ENCODE measurements around the gene CDH13. TPM values are rescaled to one million over a fixed set of nuclear protein-coding genes. Genes with fewer than 3 reads are reported as not detected.

CDH13 gene
- total RNA-seq, 2 donors from 2014 or later = 2.9 TPM; not detected in 1

GRCh38 chr16:83776944-83777343 lies 1150.2 kb downstream of the CDH13 start:
- intact Hi-C loops (cut with DNase I) = no loop called here

DNA sequence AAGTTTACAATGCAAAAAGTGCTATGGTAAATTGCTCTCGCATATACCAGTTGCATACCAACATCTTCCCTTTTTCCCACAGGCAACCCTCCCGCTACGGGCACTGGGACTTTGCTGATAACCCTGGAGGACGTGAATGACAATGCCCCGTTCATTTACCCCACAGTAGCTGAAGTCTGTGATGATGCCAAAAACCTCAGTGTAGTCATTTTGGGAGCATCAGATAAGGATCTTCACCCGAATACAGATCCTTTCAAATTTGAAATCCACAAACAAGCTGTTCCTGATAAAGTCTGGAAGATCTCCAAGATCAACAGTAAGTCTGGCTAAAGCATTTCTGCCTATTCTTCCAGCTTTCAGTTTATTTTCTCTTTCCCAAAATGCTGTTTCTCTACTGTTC lies 1153.1 kb downstream of the CDH13 start:
- no peaks in the 10 kb centered on the region for H3K36me3 ChIP-seq (replicated peaks in 1 of 2; ENCODE audit: insufficient read depth in 1 of 2, low read depth in 2 of 2)
- no peak overlapping the region for H3K27ac ChIP-seq
- no peaks in the 10 kb centered on the region for H3K27me3 ChIP-seq
- H3K4me1 ChIP-seq = peaks cover 12% of the 10 kb centered on the region
- TF ChIP-seq CTCF (IDR thresholded peaks at IDR 0.05) = no peak
- no peak for TF ChIP-seq POLR2A (IDR thresholded peaks at IDR 0.05)
- DNase-seq (no peak), ATAC-seq (no peak)
- intact Hi-C loops (cut with DNase I) = no loop called here
- H3K4me3 ChIP-seq = no peak overlapping the region
- no peaks in the 10 kb centered on the region for H3K9me3 ChIP-seq
- WGBS, 2 donors = 5 to 6% methylated on average over 6 of the region's 6 CpGs

More at GRCh38 chr16:83776944-83777343, 1150.2 kb downstream of the CDH13 start:
- ATAC-seq = no peak
- no peaks in the 10 kb centered on the region for H3K27me3 ChIP-seq
- no peak overlapping the region for H3K4me3 ChIP-seq
- H3K9me3 ChIP-seq = no peaks in the 10 kb centered on the region
- DNase-seq = no peak
- TF ChIP-seq POLR2A (IDR thresholded peaks at IDR 0.05) (no peak), CTCF (IDR thresholded peaks at IDR 0.05) (no peak)
- H3K4me1 ChIP-seq = peaks cover 12% of the 10 kb centered on the region
- H3K27ac ChIP-seq = no peak overlapping the region
- H3K36me3 ChIP-seq (replicated peaks in 1 of 2; ENCODE audit: insufficient read depth in 1 of 2, low read depth in 2 of 2) = no peaks in the 10 kb centered on the region
- WGBS, 2 donors = 69 to 80% methylated on average over 8 to 9 of the region's 9 CpGs

GRCh38 chr16:83785455-83785854 lies 1158.7 kb downstream of the CDH13 start:
- Histone ChIP-seq H3K4me1 (peaks cover 3% of the 10 kb centered on the region), H3K27me3 (no peaks in the 10 kb centered on the region), H3K36me3 (replicated peaks in 1 of 2; ENCODE audit: insufficient read depth in 1 of 2, low read depth in 2 of 2) (no peaks in the 10 kb centered on the region), H3K4me3 (no peak overlapping the region), H3K27ac (no peak overlapping the region), H3K9me3 (no peaks in the 10 kb centered on the region)
- DNase-seq (no peak), ATAC-seq (no peak)
- intact Hi-C loops (cut with DNase I) = no loop called here
- TF ChIP-seq CTCF (IDR thresholded peaks at IDR 0.05) (no peak), POLR2A (IDR thresholded peaks at IDR 0.05) (no peak)
- WGBS, 2 donors = 44 to 66% methylated on average over 2 of the region's 2 CpGs

- no peak for DNase-seq
- intact Hi-C loops (cut with DNase I) = no loop called here
- Histone ChIP-seq H3K9me3 (no peaks in the 10 kb centered on the region), H3K4me1 (no peaks in the 10 kb centered on the region), H3K27ac (no peak overlapping the region), H3K27me3 (no peaks in the 10 kb centered on the region), H3K4me3 (no peak overlapping the region), H3K36me3 (replicated peaks in 1 of 2; ENCODE audit: insufficient read depth in 1 of 2, low read depth in 2 of 2) (no peaks in the 10 kb centered on the region)
- 72 to 83% methylated on average over 8 of the region's 8 CpGs for WGBS, 2 donors
- ATAC-seq = no peak
- no peak for TF ChIP-seq POLR2A (IDR thresholded peaks at IDR 0.05)
- TF ChIP-seq CTCF (IDR thresholded peaks at IDR 0.05) = no peak
These were observed 1163.1 kb downstream of the CDH13 start for GRCh38 chr16:83789642-83790401.

GRCh38 chr16:83791916-83792315 lies 1165.1 kb downstream of the CDH13 start:
- Histone ChIP-seq H3K36me3 (replicated peaks in 1 of 2; ENCODE audit: insufficient read depth in 1 of 2, low read depth in 2 of 2) (no peaks in the 10 kb centered on the region), H3K27me3 (no peaks in the 10 kb centered on the region), H3K9me3 (no peaks in the 10 kb centered on the region), H3K4me1 (no peaks in the 10 kb centered on the region), H3K4me3 (no peak overlapping the region), H3K27ac (no peak overlapping the region)
- intact Hi-C loops (cut with DNase I) = no loop called here
- TF ChIP-seq POLR2A (IDR thresholded peaks at IDR 0.05) (no peak), CTCF (IDR thresholded peaks at IDR 0.05) (no peak)
- no peak for ATAC-seq
- 85 to 87% methylated on average over 10 of the region's 10 CpGs for WGBS, 2 donors
- DNase-seq = no peak

Measured in body of pancreas (tissue), 4 donors.